Frontal cortex (tissue), 4 donors: ENCODE data around the gene TAX1BP1. TPM values are rescaled to one million over a fixed set of nuclear protein-coding genes. Genes with fewer than 3 reads are reported as not detected.

Experiments used
- DNase-seq, 2 donors: peaks; one replicate each; pipeline ENCODE4 v3.0.0; 2012; ENCODE audit warnings: low spot score in 2 of 2
- FAIRE-seq: peaks from 2 replicates; lab custom pipeline; 2012; peaks lifted over from hg19 to GRCh38; lab: Jason Lieb, UNC
- total RNA-seq: library from RNA; depleted of rRNA; stranded (reverse); fragments of >200 nt; gene quantifications from one replicate; pipeline ENCODE4 v1.2.3, GENCODE V29; 2014
- donor health status: control.
- donor health status: control.
- donor health status: control.

Gene TAX1BP1
- 76.6 TPM for total RNA-seq

GRCh38 chr7:27739909-27740448, at the start of gene TAX1BP1:
TAX1BP1 (plus strand) TSS chr7:27740162; CDS start chr7:27748525, 8,363 bp downstream.
- no peak for FAIRE-seq
- DNase-seq, result peak; percentile 86 to 93

- FAIRE-seq, result no peak
- DNase-seq, result no peak
Measured at GRCh38 chr7:27690649-27691048, 49.3 kb upstream of the TAX1BP1 start.

GRCh38 chr7:27693794-27694193, 46.2 kb upstream of the TAX1BP1 start:
- DNase-seq (no peak), FAIRE-seq (no peak)

GRCh38 chr7:27695096-27695495, 44.9 kb upstream of the TAX1BP1 start:
- DNase-seq (no peak), FAIRE-seq (no peak)

GRCh38 chr7:27697861-27698430, 42.0 kb upstream of the TAX1BP1 start:
- no peak for DNase-seq
- no peak for FAIRE-seq

GRCh38 chr7:27699751-27700150, 40.2 kb upstream of the TAX1BP1 start:
- FAIRE-seq (no peak), DNase-seq (no peak)

- FAIRE-seq (no peak), DNase-seq (no peak)
Measured at GRCh38 chr7:27700501-27700900, 39.5 kb upstream of the TAX1BP1 start.

GRCh38 chr7:27703181-27703580, 36.8 kb upstream of the TAX1BP1 start:
- no peak for DNase-seq
- FAIRE-seq, result peak; percentile 30

- FAIRE-seq (no peak), DNase-seq (no peak)
Measured at GRCh38 chr7:27704422-27705199, 35.4 kb upstream of the TAX1BP1 start.

GRCh38 chr7:27705200-27705594, 34.8 kb upstream of the TAX1BP1 start:
- FAIRE-seq, result no peak
- DNase-seq, result no peak

GRCh38 chr7:27708485-27708884, 31.5 kb upstream of the TAX1BP1 start:
- FAIRE-seq (no peak), DNase-seq (no peak)

- FAIRE-seq (no peak), DNase-seq (no peak)
Measured at GRCh38 chr7:27709137-27710075, 30.6 kb upstream of the TAX1BP1 start.

- FAIRE-seq, result no peak
Measured at GRCh38 chr7:27712217-27712616, 27.7 kb upstream of the TAX1BP1 start.

GRCh38 chr7:27714831-27715444, 25.0 kb upstream of the TAX1BP1 start:
- DNase-seq, result no peak
- FAIRE-seq, result no peak

More at GRCh38 chr7:27712217-27712616, 27.7 kb upstream of the TAX1BP1 start:
- no peak for DNase-seq

- FAIRE-seq (no peak), DNase-seq (no peak)
Measured at GRCh38 chr7:27723085-27723484, 16.9 kb upstream of the TAX1BP1 start.

GRCh38 chr7:27727058-27727457, 12.9 kb upstream of the TAX1BP1 start:
- no peak for FAIRE-seq

GRCh38 chr7:27730112-27730511, 9.8 kb upstream of the TAX1BP1 start:
- DNase-seq (no peak), FAIRE-seq (no peak)

More at GRCh38 chr7:27727058-27727457, 12.9 kb upstream of the TAX1BP1 start:
- no peak for DNase-seq

- no peak for DNase-seq
- no peak for FAIRE-seq
Measured at GRCh38 chr7:27734583-27734982, 5.4 kb upstream of the TAX1BP1 start.

- DNase-seq (no peak), FAIRE-seq (no peak)
Measured at GRCh38 chr7:27735165-27735564, 4.8 kb upstream of the TAX1BP1 start.

- FAIRE-seq, result no peak
Measured at GRCh38 chr7:27735831-27736230, 4.1 kb upstream of the TAX1BP1 start.

More at GRCh38 chr7:27735831-27736230, 4.1 kb upstream of the TAX1BP1 start:
- no peak for DNase-seq
